Measurements from ENCODE around the gene PKD1.

Gene PKD1

DNA sequence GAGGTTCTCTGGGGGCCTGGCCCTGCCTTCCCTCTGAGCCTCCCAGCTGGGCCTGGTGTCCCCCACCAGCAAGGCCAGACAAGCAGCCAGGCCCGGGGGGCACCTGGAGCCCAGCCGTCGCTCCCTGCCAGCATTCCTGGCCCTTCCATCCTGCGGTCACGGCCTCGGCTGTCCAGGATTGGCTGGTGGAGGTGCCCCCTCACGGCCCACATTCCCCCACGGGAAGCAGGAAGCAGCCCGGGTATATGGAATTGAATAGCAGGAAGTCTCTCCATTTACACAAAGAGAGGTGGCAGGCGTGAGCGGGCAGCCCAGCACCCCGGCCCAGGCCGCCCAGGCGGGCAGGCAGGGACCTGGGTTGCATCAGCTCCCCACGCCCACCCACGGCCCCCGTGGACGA, 34.4 kb upstream of the PKD1 start:
- TF ChIP-seq, protein P1, sequence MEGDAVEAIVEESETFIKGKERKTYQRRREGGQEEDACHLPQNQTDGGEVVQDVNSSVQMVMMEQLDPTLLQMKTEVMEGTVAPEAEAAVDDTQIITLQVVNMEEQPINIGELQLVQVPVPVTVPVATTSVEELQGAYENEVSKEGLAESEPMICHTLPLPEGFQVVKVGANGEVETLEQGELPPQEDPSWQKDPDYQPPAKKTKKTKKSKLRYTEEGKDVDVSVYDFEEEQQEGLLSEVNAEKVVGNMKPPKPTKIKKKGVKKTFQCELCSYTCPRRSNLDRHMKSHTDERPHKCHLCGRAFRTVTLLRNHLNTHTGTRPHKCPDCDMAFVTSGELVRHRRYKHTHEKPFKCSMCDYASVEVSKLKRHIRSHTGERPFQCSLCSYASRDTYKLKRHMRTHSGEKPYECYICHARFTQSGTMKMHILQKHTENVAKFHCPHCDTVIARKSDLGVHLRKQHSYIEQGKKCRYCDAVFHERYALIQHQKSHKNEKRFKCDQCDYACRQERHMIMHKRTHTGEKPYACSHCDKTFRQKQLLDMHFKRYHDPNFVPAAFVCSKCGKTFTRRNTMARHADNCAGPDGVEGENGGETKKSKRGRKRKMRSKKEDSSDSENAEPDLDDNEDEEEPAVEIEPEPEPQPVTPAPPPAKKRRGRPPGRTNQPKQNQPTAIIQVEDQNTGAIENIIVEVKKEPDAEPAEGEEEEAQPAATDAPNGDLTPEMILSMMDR (IDR thresholded peaks at IDR 0.05; ENCODE audit: insufficient read depth, low read depth, low read length, missing control alignments): no peak
- DNase-seq (ENCODE audit: low read depth): no peak
- no peak overlapping the region for H3K4me3 ChIP-seq (ENCODE audit: low read length)

DNA sequence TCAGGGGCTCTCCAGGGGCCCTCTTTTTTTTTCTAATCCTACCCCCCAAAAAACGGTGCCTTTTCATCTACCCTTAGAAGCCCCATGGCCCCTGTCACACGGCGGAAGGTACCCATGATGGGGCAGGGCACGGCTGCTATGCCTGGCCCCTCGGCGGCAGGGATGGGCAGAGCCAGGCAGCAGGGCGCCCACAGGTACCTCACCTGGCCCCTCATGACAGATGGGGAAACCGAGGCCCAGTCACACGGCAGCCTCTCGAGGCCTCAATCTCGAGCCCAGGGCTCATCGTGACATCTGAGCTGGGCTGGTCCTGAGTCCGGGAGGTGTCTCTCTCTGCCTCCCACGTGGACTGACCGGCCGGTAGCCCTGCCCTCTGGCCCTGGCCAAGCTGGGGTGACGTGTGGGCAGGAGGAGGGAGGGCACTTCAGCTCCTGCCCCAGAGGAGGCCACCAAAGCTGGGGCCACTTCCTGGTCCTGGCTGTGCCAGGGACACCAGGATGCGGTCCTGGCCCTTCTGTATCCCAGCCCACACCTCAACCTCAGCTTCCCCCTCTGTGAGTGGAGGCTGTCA, 31.5 kb upstream of the PKD1 start:
- no peak overlapping the region for H3K4me3 ChIP-seq (ENCODE audit: low read length)
- TF ChIP-seq, protein P1 (IDR thresholded peaks at IDR 0.05; ENCODE audit: insufficient read depth, low read depth, low read length, missing control alignments): no peak
- DNase-seq (ENCODE audit: low read depth): no peak

DNA sequence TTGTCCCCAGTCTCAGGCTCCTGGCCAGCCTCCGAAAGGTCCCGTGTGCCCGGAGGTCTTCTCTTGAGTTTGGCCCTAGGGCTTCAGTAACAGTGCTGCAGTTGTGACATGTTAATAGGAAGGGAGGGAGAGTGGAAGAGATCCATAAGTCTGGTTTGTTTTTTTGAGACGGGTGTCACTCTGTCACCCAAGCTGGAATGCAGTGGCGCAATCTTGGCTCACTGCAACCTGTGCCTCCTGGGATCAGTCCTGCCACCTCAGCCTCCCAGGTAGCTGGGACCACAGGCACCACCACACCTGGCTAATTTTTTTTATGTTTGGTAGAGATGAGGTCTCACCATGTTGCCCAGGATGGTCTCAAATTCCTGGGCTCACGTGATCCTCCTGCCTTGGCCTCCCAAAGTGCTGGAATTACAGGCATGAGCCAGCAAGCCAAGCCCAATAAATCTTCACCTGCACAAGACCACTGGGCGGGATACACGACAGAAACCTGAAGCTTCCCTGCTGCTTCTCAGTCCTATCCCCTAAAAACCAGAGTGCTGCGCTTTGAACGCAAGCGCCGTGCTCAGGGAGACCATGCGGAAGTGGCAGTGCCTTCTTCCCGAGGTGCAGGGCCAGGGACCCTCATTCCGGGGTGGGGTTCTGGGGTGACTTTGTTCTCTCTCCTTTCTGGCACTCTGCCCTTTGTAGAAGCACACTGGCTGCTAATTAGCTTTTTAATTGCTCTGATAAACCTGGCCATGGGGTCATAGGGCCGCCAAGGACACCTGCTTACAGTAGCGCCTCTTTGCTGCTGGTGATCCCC, 30.8 kb upstream of the PKD1 start:
- TF ChIP-seq, protein P1 (IDR thresholded peaks at IDR 0.05; ENCODE audit: insufficient read depth, low read depth, low read length, missing control alignments): no peak
- no peak for DNase-seq (ENCODE audit: low read depth)
- no peak overlapping the region for H3K4me3 ChIP-seq (ENCODE audit: low read length)

DNA sequence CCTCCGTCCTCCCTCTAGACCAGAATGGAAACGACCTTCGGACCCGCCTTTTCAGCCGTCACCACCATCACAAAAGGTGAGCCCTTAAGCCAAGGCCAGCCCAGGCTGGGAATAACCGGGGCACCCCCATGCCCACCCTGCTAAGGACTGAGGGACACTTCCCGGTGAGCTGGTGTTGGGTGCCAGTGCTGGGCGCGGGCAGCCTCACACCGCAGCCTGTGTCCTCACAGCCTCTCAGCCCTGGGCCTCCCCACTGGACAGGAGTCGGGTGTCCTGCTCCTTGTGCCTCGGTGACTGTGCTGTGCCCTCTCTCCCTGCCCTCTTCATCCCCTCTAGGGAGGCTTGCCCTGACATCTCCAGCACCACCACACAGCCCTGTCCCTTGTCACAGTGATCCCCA, 30.2 kb upstream of the PKD1 start:
- no peak overlapping the region for H3K4me3 ChIP-seq (ENCODE audit: low read length)
- no peak for DNase-seq (ENCODE audit: low read depth)
- TF ChIP-seq, protein P1 (IDR thresholded peaks at IDR 0.05; ENCODE audit: insufficient read depth, low read depth, low read length, missing control alignments): no peak

DNA sequence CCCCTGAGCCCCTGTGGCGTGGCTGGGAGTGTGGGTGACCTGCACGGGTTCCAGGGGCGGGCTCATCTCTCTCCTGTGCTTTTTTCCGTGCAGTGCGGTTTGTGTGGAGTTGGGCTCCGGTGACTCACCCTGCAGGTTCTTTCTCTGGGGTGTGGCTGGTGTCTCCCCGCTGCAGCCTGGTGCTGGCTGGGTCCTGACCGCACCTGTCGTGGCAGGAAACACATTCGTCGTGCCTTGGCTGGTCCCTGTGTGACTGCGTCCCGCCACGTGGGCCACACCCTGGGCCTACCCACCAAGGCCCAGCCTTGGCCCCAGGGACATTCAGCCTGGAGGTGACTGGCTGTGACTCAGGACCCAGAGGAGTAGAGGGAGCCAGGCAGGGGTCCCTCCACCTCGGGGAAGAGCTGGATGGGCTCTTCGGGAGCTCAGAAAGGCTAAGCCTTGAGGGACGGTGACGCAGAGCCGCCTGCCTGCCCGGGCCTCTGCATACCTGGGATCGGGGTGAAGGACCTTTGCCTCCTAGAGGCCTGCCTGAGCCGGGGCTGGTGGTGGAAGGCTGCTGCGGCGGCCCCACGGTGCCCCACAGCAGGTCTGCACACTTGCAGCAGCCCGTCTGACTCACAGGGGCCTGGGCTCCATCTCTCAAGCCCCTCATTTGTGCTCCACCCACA, 27.6 kb upstream of the PKD1 start:
- H3K4me3 ChIP-seq (ENCODE audit: low read length): no peak overlapping the region
- DNase-seq (ENCODE audit: low read depth): peak; percentile 91
- TF ChIP-seq, protein P1 (IDR thresholded peaks at IDR 0.05; ENCODE audit: insufficient read depth, low read depth, low read length, missing control alignments): no peak

DNA sequence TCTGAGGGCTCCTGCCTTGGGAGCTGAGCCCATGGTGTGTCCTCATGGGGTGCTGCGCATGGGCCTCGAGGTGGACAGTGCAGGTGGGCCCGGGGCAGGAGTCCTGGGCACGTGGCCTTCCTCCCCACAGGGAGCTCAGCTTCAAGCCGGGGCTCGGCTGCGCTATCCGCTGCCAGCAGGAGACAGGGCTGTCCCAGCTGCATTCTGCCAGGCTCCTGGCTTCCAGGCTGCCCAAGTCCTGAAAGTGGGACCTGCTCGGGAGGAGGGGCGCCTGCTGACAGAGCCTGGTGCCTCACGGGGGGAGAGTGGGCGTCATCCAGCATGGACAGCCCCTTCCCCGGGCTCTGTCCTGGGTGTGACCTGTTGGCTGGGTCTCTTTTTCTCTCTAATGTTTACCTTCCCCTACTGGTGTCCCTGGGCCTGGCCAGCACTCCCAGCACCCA, 27.0 kb upstream of the PKD1 start:
- H3K4me3 ChIP-seq (ENCODE audit: low read length): peak overlapping the region; percentile 2
- TF ChIP-seq, protein P1 (IDR thresholded peaks at IDR 0.05; ENCODE audit: insufficient read depth, low read depth, low read length, missing control alignments): no peak
- peak; percentile 35 for DNase-seq (ENCODE audit: low read depth)
